Retinal pigment epithelial cell (primary cell): ENCODE data around the gene PAK3.

Source experiments
- DNase-seq: peaks from one replicate; pipeline ENCODE4 v3.0.0-alpha.2; 2010; ENCODE audit warnings: low read depth
- H3K4me3 ChIP-seq: 2 replicates; pipeline ENCODE4 v1.5.1; 2011; ENCODE audit warnings: mild to moderate bottlenecking, low read length, control low read depth, moderate library complexity
- CTCF ChIP-seq: conservative IDR thresholded peaks from 2 replicates; pipeline ENCODE4 v1.5.1; 2011; ENCODE audit warnings: low read depth, low read length, control low read depth, inconsistent platforms

Gene PAK3

DNA sequence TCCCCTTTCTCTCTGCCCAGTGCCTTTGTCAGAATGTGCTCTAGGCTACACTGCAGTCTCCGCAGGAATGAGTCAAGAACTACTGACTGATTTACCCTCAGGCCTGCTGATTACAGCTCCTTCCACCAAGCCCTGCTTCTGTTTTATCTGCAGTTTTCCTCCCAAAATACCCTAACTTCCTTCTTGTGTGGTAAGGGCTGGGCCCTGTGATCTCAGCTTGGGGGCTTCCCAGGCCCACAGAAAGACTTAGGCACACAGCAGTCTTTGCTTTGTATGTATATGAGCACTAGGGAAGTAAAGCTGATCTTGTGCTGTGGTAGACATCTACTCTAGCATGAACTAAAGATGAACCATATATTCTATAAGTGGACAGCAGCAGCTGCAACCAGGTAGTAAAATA is 18.8 kb downstream of the PAK3 start:
- TF ChIP-seq CTCF = no peak
- H3K4me3 ChIP-seq = no peak overlapping the region
- DNase-seq = no peak

GRCh38 chrX:111116666-111117065 is 20.7 kb downstream of the PAK3 start:
- H3K4me3 ChIP-seq = no peak overlapping the region
- no peak for DNase-seq
- no peak for TF ChIP-seq CTCF

- H3K4me3 ChIP-seq = no peak overlapping the region
- TF ChIP-seq CTCF = no peak
- no peak for DNase-seq
These were observed 23.4 kb downstream of the PAK3 start for GRCh38 chrX:111119341-111119740.

GRCh38 chrX:111123125-111123524 is 27.1 kb downstream of the PAK3 start:
- no peak for DNase-seq
- no peak for TF ChIP-seq CTCF
- no peak overlapping the region for H3K4me3 ChIP-seq

- no peak overlapping the region for H3K4me3 ChIP-seq
These were observed 27.7 kb downstream of the PAK3 start for GRCh38 chrX:111123606-111124179.

GRCh38 chrX:111124418-111124817 is 28.4 kb downstream of the PAK3 start:
- H3K4me3 ChIP-seq = no peak overlapping the region
- TF ChIP-seq CTCF = no peak
- DNase-seq = no peak

More at GRCh38 chrX:111123606-111124179, 27.7 kb downstream of the PAK3 start:
- no peak for DNase-seq
- TF ChIP-seq CTCF = no peak

DNA sequence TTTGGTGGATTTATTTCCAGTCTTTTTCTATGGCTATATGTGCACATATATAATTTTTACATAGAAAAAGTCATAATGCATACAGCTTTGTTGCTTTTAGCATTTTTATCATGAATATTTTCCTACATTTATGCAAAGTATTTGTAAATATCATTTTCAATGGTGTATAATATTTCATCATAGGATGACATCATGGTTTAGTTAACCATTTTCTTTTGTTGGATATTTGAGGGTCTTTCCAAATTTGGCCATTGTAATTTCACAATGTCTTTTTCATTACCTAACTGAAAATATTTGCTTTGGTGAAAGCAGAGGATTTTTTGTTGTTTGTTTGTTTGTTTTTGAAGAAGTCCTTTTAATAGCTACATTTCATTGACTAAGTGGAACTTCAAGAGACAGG is 31.0 kb downstream of the PAK3 start:
- DNase-seq = no peak
- H3K4me3 ChIP-seq = no peak overlapping the region
- TF ChIP-seq CTCF = no peak
